ENCODE measurements around the gene USP54.

- TF ChIP-seq POLR2A (IDR thresholded peaks at IDR 0.05): no peak
- TF ChIP-seq, protein P1, sequence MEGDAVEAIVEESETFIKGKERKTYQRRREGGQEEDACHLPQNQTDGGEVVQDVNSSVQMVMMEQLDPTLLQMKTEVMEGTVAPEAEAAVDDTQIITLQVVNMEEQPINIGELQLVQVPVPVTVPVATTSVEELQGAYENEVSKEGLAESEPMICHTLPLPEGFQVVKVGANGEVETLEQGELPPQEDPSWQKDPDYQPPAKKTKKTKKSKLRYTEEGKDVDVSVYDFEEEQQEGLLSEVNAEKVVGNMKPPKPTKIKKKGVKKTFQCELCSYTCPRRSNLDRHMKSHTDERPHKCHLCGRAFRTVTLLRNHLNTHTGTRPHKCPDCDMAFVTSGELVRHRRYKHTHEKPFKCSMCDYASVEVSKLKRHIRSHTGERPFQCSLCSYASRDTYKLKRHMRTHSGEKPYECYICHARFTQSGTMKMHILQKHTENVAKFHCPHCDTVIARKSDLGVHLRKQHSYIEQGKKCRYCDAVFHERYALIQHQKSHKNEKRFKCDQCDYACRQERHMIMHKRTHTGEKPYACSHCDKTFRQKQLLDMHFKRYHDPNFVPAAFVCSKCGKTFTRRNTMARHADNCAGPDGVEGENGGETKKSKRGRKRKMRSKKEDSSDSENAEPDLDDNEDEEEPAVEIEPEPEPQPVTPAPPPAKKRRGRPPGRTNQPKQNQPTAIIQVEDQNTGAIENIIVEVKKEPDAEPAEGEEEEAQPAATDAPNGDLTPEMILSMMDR (IDR thresholded peaks at IDR 0.05): no peak
These were observed 123.9 kb downstream of the USP54 start for GRCh38 chr10:73467206-73467605.

Data from thyroid gland (tissue), 4 donors.